ENCODE measurements around the gene ZNF273.
"Not testable (repeated sequence)": the region's sequence is repeated elsewhere in the genome, so short reads cannot be mapped to it uniquely, and the experiment has no call there.

ZNF273 gene

GRCh38 chr7:64944667-64945502, 41.8 kb downstream of the ZNF273 start:
- DNase-seq (ENCODE audit: low read depth), result not testable (repeated sequence)

GRCh38 chr7:64945503-64946175, 42.6 kb downstream of the ZNF273 start:
- DNase-seq (ENCODE audit: low read depth), result no peak

GRCh38 chr7:64946772-64947171, 43.7 kb downstream of the ZNF273 start:
- DNase-seq (ENCODE audit: low read depth), result no peak

- DNase-seq (ENCODE audit: low read depth), result no peak
Observed at GRCh38 chr7:64947252-64948000, 44.4 kb downstream of the ZNF273 start.

GRCh38 chr7:64948774-64949173, 45.7 kb downstream of the ZNF273 start:
- not testable (repeated sequence) for DNase-seq (ENCODE audit: low read depth)

GRCh38 chr7:64950673-64951072, 47.6 kb downstream of the ZNF273 start:
- not testable (repeated sequence) for DNase-seq (ENCODE audit: low read depth)

GRCh38 chr7:64951250-64951848, 48.3 kb downstream of the ZNF273 start:
- no peak for DNase-seq (ENCODE audit: low read depth)

- no peak for DNase-seq (ENCODE audit: low read depth)
Observed at GRCh38 chr7:64959072-64959747, 56.1 kb downstream of the ZNF273 start.

GRCh38 chr7:64965594-64965993, 62.5 kb downstream of the ZNF273 start:
- DNase-seq (ENCODE audit: low read depth), result no peak

- no peak for DNase-seq (ENCODE audit: low read depth)
Observed at GRCh38 chr7:64978497-64979203, 75.6 kb downstream of the ZNF273 start.
